Thoracic aorta (tissue), 2 donors: ENCODE measurements around the gene MYLK. TPM values are rescaled to one million over a fixed set of nuclear protein-coding genes. Genes with fewer than 3 reads are reported as not detected.

Experiments
- ATAC-seq: fragments of 150-250 bp; one replicate; pipeline ENCODE4 v1.8.0; 2017; ENCODE audit warnings: low read depth; ENCODE audit not compliant: insufficient number of reproducible peaks, low FRiP score
- DNase-seq: peaks from one replicate; pipeline ENCODE4 v3.0.0-alpha.2; 2020; ENCODE audit warnings: low spot score
- H3K27ac ChIP-seq, 2 donors: fragments of 200-600 bp; sonication (generic); 1 replicate in 1 of 2; 2 replicates in 1 of 2; pipeline ENCODE4 v1.5.1; 2016; ENCODE audit warnings: mild to moderate bottlenecking in 2 of 2, moderate library complexity in 2 of 2
- H3K27me3 ChIP-seq: fragments of 200-600 bp; sonication (generic); replicated peaks from 2 replicates; pipeline ENCODE4 v1.6.0; 2016; ENCODE audit warnings: mild to moderate bottlenecking; ENCODE audit not compliant: insufficient read depth
- H3K36me3 ChIP-seq: fragments of 200-600 bp; sonication (generic); one replicate; pipeline ENCODE4 v1.5.1; 2016
- H3K4me1 ChIP-seq, 2 donors: fragments of 200-600 bp; sonication (generic); 1 replicate in 1 of 2; 2 replicates in 1 of 2; pipeline versions ENCODE4 v1.5.1 to v1.6.0; 2016; ENCODE audit warnings: low read depth in 2 of 2, mild to moderate bottlenecking in 1 of 2; ENCODE audit not compliant: control insufficient read depth in 1 of 2
- H3K4me3 ChIP-seq: fragments of 200-600 bp; sonication (generic); 2 replicates; pipeline ENCODE4 v1.5.1; 2016; ENCODE audit warnings: mild to moderate bottlenecking
- H3K9me3 ChIP-seq: fragments of 200-600 bp; sonication (generic); 2 replicates; pipeline ENCODE4 v1.5.1; 2016
- CTCF ChIP-seq: fragments of 200-600 bp; sonication (generic); IDR thresholded peaks from one replicate; pipeline ENCODE4 v1.5.1; 2019; ENCODE audit warnings: antibody characterized with exemption
- total RNA-seq, 2 donors: library from RNA; depleted of rRNA; stranded (reverse); fragments of >200 nt; gene quantifications; one replicate each; pipeline versions ENCODE4 v1.1.0 to v1.2.3, GENCODE V29; 2016

MYLK gene
- total RNA-seq, 2 donors from 2014 or later = 483 to 563 TPM

DNA sequence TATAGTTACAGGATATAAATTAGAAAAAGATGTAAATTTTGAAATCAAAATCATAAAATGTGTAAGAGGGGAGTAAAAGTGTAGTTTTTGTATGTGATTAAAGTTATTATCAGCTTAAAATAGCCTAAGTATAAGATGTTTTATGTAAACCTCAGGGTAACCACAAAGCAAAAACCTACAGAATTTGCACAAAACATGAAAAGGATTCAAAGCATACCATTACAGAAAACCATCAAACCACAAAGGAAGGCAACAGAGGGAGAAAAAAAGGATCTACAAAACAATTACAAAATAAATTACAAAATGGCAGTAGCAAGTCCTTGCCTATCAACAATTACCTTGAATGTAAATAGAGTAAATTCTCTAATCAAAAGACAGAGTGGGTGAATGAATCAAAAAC lies 36.7 kb upstream of the MYLK start:
- DNase-seq = no peak
- ATAC-seq = no peak
- no peak overlapping the region for H3K27ac ChIP-seq
- H3K4me1 ChIP-seq = no peaks in the 10 kb centered on the region
- no peak overlapping the region for H3K4me3 ChIP-seq
- no peaks in the 10 kb centered on the region for H3K27me3 ChIP-seq
- no peak for TF ChIP-seq CTCF
- no peaks in the 10 kb centered on the region for H3K36me3 ChIP-seq
- H3K9me3 ChIP-seq = peaks cover 6% of the 10 kb centered on the region

DNA sequence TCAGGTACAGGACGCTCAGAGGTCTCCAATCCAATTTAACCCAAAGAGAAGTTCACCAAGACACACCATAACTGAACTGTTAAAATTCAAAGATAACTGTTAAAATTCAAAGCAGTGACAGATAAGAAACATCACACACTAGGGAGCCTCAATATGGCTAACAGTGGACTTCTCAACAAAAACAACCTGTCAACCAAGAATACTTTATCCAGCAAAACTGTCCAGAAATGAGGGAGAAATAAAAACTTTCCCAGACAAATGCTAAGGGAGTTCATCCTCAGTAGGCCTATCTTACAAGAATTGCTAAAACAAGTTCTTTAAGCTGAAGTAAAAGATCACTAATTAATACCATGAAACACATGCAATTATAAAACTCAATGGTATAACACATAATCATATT lies 36.3 kb upstream of the MYLK start:
- H3K4me3 ChIP-seq = no peak overlapping the region
- H3K27me3 ChIP-seq = no peaks in the 10 kb centered on the region
- no peak for ATAC-seq
- no peaks in the 10 kb centered on the region for H3K36me3 ChIP-seq
- no peak overlapping the region for H3K27ac ChIP-seq
- H3K9me3 ChIP-seq = peaks cover 6% of the 10 kb centered on the region
- TF ChIP-seq CTCF = no peak
- no peak for DNase-seq
- H3K4me1 ChIP-seq = peaks cover 0 to 2% of the 10 kb centered on the region in 2 donors

- H3K4me1 ChIP-seq = peaks cover 0 to 12% of the 10 kb centered on the region in 2 donors
- ATAC-seq = no peak
- H3K9me3 ChIP-seq = peaks cover 6% of the 10 kb centered on the region
- H3K27ac ChIP-seq = no peak overlapping the region
- H3K4me3 ChIP-seq = no peak overlapping the region
- no peaks in the 10 kb centered on the region for H3K27me3 ChIP-seq
- no peaks in the 10 kb centered on the region for H3K36me3 ChIP-seq
- no peak for DNase-seq
- TF ChIP-seq CTCF = no peak
Measured at GRCh38 chr3:123919353-123919752, 35.2 kb upstream of the MYLK start.

DNA sequence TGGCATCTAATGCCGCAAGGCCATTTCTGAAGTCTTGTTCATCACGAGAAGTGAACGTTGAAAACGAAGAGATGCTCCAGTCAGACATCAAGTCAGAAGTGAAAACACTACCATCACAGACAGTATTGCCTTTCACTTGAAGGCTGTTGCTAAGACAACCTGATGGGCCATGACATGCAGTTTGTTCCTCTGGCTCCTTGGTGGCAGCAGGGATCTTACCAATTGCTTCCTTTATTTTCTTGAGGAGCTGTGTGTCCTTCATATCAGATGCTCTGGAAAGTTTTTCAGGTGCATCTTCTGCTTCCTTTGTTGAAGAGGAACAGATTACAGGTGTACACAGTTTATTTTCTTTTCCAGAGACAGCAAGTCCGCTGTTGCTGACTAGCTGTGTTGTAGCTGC lies 30.7 kb upstream of the MYLK start:
- Histone ChIP-seq H3K36me3 (no peaks in the 10 kb centered on the region), H3K9me3 (no peaks in the 10 kb centered on the region), H3K27ac (peak overlapping the region in 1 of 2 donors; percentile 10), H3K27me3 (no peaks in the 10 kb centered on the region), H3K4me1 (peaks cover 0 to 46% of the 10 kb centered on the region in 2 donors), H3K4me3 (no peak overlapping the region)
- no peak for ATAC-seq
- DNase-seq = no peak
- no peak for TF ChIP-seq CTCF

DNA sequence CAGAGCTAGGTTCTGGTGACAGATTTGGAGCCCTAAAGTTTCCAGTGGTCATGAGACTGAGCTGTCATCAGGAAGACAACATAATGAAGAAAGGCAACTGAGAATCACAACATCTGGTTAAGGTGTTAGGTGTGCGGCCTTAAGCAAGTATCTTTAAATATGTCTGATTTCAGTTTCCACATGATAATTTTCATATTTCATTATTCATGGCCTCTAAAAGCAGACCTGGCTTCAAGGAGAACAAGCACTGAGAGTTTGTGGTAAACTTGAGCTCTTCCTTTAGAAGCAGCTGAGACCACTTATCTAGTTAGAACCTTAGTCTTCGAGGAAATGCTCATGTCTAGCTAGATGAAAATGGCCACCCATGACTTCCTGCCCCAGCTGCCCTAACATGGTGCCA lies 25.7 kb upstream of the MYLK start:
- peak overlapping the region; percentile 86 to 90 for H3K27ac ChIP-seq
- ATAC-seq (no peak), DNase-seq (no peak)
- H3K36me3 ChIP-seq = no peaks in the 10 kb centered on the region
- no peak overlapping the region for H3K4me3 ChIP-seq
- peaks cover 7 to 51% of the 10 kb centered on the region in 2 donors for H3K4me1 ChIP-seq
- H3K27me3 ChIP-seq = no peaks in the 10 kb centered on the region
- no peaks in the 10 kb centered on the region for H3K9me3 ChIP-seq
- no peak for TF ChIP-seq CTCF
